NCI-H460 (cell line): ENCODE results near the gene HLA-F. TPM values are rescaled to one million over a fixed set of nuclear protein-coding genes. Genes with fewer than 3 reads are reported as not detected.

Experiments
- DNase-seq: peaks from one replicate; pipeline ENCODE4 v3.0.0-alpha.2; 2016; ENCODE audit warnings: low read depth; ENCODE audit errors: extremely low read depth
- polyA plus RNA-seq: library from polyadenylated mRNA; depleted of rRNA; stranded (reverse); fragments of >200 nt; gene quantifications from 2 replicates; pipeline ENCODE4 v1.2.3, GENCODE V29; 2014; cell fraction: nucleus; rRNA removed
- total RNA-seq: library from RNA; depleted of rRNA; stranded (reverse); fragments of >200 nt; shearing (Covaris generic); gene quantifications from 2 replicates; pipeline ENCODE4 v1.2.3, GENCODE V29; 2014; rRNA removed

Gene HLA-F
- total RNA-seq = 17.7 and 18.5 TPM in 2 replicates
- 43.3 and 49.1 TPM in 2 replicates for polyA plus RNA-seq

GRCh38 chr6:29723262-29723665 is at the start of gene HLA-F:
Gene HLA-F, plus strand, starts transcription at chr6:29723434. Its CDS starts 30 bp downstream, at chr6:29723464.
- peak; percentile 88 for DNase-seq

- DNase-seq = no peak
These were observed 49.2 kb upstream of the HLA-F start for GRCh38 chr6:29674008-29674407.

GRCh38 chr6:29675561-29675960 is 47.7 kb upstream of the HLA-F start:
- DNase-seq = no peak

GRCh38 chr6:29676981-29677601 is 46.1 kb upstream of the HLA-F start:
- DNase-seq = no peak

GRCh38 chr6:29678114-29678513 is 45.1 kb upstream of the HLA-F start:
- DNase-seq = no peak

- DNase-seq = no peak
These were observed 43.3 kb upstream of the HLA-F start for GRCh38 chr6:29679962-29680361.

- DNase-seq = no peak
These were observed 42.8 kb upstream of the HLA-F start for GRCh38 chr6:29680416-29680815.

- DNase-seq = no peak
These were observed 42.3 kb upstream of the HLA-F start, which contains the start of gene ZFP57 for GRCh38 chr6:29680904-29681303. Gene ZFP57, minus strand, starts transcription at chr6:29681152. Its CDS starts 4,149 bp downstream, at chr6:29677003.

GRCh38 chr6:29681811-29682210 is 41.4 kb upstream of the HLA-F start:
- DNase-seq = no peak

GRCh38 chr6:29685718-29686326 is 37.4 kb upstream of the HLA-F start:
- DNase-seq = no peak

GRCh38 chr6:29694637-29695036 is 28.6 kb upstream of the HLA-F start:
- DNase-seq = no peak

- DNase-seq = peak; percentile 11
These were observed 26.8 kb upstream of the HLA-F start for GRCh38 chr6:29696147-29697125.

GRCh38 chr6:29702519-29703103 is 20.6 kb upstream of the HLA-F start:
- peak; percentile 26 for DNase-seq

- DNase-seq = peak; percentile 61
These were observed 17.6 kb upstream of the HLA-F start for GRCh38 chr6:29705389-29706231.

GRCh38 chr6:29708432-29709179 is 14.6 kb upstream of the HLA-F start:
- no peak for DNase-seq

- DNase-seq = no peak
These were observed 14.0 kb upstream of the HLA-F start for GRCh38 chr6:29709188-29709587.

GRCh38 chr6:29710281-29710941 is 12.8 kb upstream of the HLA-F start:
- DNase-seq = no peak

GRCh38 chr6:29720863-29721262 is 2.4 kb upstream of the HLA-F start:
- DNase-seq = no peak
